ENCODE data around the gene SLC2A9.
"Not testable (repeated sequence)": the region's sequence is repeated elsewhere in the genome, so short reads cannot be mapped to it uniquely, and the experiment has no call there.

SLC2A9 gene

DNA sequence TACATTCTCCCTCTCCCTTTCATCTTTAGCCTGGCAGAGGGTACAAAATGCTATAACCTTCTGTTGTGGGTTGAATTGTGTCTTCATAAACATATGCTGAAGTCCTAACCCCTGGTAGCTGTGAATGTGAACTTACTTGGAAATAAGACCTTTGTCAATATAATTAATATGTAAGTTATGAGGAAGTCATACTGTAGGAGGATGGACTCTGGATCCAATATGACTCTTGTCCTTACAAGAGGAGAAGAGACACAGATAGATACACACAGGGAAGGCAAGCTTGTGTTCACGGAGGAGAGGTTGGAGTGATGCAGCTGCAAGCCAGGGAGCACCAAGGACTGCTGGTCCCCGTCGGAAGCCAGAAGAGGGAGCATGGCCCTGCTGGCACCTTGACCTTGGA is 94.7 kb downstream of the SLC2A9 start:
- no peak for DNase-seq (ENCODE audit: low read depth)

DNA sequence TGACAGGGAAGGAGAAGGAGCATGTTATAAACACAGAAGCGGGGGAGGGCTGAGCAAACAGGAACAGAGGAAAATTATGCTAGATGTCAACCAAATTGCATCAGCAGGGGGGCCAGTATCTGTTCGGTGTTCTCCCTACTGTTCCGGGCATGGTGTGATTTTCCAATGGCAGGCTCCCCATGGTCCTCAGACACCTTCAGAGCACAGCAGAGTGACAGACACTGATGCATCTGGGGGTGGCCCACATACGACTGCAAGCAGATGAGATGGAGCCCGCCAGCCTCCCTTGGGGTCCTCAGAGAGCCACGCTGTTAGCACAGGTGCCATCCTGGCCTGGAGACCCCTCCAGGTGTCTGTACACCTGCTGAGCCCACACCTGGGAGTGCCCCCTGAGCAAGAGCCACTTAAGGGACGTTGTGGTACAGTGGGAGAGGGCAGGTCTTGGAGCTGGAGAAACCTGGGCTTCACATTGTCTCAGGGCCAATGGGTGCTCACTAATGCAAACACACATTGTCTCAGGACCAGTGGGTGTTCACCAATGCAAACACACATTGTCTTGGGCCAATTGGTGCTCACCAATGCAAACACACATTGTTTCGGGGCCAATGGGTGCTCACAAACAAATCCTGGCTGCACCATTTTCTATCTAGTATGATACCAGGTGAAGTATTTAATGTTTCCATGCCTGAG is 95.4 kb downstream of the SLC2A9 start:
- DNase-seq (ENCODE audit: low read depth): no peak

DNA sequence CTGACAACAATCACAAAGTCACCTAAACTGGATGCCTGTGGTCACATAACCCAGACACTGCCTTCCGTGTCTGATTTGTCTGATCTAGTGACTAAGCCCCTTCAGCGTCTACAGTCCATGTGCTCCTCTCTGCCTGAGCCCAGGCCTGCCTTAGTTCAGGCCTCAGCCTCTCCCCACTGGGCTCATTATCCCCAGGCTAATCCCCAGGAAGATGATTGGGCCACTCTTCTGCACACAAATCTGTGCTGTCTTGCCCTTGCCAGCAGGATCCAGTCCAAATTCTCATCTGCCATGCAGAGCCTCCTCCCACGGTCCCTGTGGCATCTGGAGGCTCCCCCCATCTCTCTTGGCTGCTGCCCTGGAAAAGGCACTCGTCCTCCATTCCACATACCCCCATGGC is 96.5 kb downstream of the SLC2A9 start:
- no peak for DNase-seq (ENCODE audit: low read depth)

DNA sequence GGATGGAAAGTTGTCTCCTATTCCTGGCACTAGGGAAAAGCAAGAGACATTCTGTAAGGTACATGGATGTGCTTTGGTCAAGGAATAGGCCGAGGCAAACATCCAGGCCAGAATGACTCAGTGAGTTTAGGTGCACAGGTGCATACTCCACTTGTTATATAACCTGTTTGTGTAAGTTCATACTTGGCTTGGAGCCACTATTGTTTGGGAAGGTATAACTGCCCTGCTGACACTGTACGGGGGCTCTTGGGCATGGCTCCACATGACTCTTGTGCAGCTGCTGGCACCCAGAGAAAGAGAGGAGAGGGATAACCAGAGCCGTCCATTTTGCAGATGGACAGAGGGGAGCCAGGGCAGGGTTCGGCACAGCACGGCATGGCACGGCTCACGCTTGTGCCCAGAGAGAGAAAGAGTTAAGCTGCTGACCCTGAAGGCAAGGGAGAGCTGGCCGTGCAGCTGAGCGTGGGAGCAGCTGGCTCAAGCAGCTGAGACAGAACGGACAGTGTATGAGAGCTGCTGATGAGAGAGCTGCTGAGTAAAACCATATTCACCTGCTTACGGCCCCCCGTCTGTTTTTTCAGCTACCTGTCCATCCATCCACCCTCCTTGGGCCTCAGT is 98.0 kb downstream of the SLC2A9 start:
- DNase-seq (ENCODE audit: low read depth): no peak

DNA sequence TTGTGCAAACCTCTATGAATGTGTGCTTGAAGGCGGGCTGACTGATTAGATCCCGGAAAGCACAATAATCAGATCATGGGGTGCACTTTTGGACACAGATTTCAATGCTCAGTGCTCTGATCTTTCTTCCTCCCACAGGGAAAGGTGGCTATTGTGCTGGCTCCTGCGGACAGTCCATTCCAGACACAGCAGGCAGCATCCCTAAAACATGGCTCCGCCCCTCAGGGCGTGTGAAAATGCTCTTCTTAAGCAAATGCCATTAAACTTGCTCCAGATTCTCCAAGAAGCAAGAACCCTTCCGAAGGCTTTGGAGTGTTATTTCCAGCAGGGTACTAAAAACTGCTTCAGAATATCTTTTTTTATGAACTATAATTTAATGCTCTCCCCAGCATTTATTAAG is 100.0 kb downstream of the SLC2A9 start:
- no peak for DNase-seq (ENCODE audit: low read depth)

DNA sequence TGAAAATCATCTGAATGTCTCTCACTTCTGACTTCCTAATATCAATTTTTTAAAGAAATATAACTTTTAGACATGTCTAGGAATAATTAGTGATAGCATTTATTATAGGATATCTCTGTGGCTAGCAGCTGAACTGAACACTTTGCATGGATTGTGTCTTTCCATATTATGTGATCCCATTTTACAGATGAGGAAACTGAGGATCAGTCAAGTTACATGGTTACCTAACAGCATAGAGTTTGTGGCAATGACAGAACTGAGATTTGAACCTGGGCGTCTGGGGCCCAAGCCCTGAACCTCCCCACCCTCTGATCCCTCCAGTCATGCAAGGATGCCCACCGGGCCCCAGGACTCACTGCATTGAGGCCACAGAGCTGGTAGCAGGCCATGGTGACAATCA is 101.3 kb downstream of the SLC2A9 start:
- no peak for DNase-seq (ENCODE audit: low read depth)

DNA sequence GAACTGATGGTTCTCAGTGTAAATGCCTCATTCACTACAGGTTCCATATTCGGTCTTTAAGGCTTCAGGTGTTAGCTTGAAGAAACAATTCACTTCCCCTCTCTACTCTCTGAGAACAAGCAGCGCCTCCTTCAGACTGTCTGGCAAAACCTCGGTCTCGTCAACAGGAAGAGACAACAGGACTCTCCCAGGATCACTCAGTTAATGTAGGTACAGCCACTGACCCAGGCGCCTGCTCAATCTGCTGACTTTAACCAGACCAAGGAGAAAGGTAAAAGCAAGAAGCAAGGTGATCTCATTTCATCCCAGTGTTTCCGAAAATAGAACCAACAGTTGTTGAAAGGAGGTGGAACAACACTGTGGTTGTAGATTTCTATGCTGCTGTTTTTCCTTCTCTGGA is 102.2 kb downstream of the SLC2A9 start:
- DNase-seq (ENCODE audit: low read depth): no peak

DNA sequence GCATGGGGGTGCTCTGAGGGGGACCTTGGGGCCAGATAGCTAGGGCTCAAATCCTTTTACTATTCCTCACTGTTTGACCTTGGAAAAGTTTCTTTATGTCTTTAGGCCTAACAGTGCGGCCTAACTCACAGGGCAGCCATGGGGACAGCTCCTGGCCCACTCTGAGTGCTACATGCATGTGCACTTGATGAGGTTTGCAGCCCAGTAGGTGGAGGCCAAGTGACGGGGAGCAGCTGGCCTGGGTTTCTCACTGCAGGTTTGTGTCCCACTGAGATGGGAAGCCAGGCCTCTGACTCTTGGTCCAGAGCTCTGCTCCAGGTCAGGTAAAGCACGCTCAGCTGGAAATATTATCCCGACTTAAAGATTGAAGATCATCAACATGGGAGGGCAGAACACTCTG is 102.8 kb downstream of the SLC2A9 start:
- no peak for DNase-seq (ENCODE audit: low read depth)

DNA sequence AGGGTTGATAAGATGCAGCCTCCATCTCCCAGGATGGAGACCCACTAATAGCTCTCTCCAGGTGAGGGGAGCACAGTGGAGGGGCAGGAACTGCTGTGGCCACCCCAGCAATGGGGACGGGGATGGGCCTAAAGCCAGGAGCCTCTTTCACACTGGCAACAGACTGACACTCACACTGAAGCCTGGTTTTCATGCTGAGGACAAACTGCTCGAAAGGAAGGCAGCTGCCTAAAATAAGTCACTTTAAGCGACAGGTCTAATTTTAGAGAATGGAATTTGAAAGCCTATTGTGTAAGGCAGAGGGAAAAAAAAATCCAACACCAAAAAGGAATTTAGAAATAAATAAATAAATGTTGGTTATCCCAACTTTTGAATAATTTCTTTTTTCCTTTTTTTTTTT is 104.4 kb downstream of the SLC2A9 start:
- DNase-seq (ENCODE audit: low read depth): no peak

DNA sequence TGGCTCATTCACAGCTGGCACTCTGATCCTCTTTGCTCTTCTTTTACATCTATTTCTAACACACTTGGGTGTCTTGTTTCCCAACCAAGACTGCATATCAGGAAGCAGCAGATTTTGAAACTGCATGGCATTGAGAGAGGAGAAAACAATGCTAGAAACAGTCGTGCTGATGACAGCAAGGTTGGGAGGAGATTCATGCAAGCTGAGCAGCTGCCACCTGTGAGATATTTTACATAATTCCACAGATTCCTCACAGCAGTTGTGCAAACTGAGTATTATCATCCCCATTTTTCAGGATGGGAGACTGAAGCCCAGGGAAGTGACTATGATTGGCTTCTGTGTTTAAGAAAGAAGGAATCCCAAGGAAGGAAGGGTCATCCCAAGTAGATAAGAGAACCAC is 105.0 kb downstream of the SLC2A9 start:
- DNase-seq (ENCODE audit: low read depth): no peak

DNA sequence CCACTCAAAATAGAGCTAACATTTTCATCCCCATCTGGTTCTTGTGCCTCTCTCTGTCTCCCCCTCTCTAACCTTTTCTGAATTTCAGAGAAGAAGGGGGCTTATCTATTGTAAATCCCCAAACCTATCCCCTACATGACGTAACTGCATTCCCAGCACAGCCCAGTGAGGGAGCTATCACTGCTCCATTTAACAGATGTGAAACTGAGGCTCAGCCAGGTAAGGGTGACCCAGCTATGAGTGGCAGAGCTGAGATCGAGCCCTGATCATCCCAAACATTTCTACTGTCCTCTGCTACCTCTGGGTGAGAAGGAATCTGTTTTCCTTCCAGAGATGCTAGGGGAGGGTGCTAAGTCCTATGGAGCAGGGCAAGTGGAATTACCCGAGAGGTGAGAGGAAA is 107.5 kb downstream of the SLC2A9 start:
- no peak for DNase-seq (ENCODE audit: low read depth)

DNA sequence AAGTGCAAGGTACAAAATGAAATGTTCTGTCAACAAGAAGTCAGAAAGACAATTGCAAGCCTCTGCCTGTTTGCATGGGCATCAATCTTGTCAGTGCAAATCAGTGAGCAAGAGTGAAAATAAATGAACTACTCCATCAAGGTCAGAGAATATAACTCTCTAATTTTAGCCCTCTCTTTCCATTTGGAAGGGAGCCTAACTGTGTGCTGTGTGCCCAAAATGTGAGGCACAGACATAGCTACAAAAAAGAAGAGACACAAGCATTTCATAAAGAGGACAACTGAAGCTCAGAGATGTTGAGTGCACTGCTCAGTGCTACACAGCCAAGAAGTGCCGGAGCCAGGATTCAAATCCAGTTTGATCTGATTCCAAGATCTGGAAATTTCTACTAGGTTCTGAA is 114.3 kb downstream of the SLC2A9 start:
- DNase-seq (ENCODE audit: low read depth): no peak

DNA sequence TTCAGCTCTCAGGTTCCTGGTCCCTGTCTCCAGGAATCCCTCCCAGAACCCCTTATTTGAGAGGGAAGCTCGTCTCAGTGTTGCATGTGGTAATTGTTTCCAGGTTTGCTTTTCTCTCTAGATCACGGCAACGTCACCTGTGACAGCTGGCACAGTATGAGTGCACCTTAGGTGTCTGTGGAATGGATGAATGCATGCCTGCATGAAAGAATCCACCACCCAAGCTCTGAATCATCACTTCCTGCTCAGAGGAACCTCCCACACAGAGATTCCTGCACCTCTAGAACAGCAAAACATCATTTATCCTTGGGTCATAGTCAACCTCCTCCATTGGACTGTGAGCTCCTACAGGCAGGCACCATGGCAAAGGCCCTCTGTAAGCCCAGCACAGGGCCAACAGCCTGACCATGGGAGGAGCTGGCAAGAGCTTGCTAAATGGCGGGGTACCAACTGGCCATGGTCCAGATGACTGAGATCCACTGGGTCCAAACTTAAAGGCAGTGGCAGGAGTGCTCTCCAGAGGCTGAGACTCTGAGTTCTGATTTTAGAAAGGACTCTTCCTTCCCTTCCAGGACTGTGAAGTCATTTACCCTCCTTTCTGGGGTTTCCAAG is 116.2 kb downstream of the SLC2A9 start:
- DNase-seq (ENCODE audit: low read depth): no peak

DNA sequence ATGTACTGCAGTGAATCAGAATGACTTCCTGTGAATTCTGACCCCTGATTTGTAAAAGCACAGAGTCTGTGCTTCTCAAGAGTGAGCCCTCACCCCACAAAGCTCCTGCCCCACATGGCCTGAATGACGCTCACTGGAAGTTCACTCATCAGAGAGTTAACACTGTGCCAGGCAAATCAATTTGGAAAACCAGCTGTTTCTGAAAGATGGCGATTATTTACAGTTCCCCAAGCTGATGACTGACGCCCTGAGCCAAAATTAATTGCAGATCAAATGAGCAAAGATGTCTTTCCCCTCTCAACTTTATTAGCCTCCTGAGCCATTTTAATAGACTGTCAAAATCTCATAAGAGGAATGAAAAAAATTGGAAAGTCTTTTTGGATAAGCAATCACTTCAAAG is 118.0 kb downstream of the SLC2A9 start:
- no peak for DNase-seq (ENCODE audit: low read depth)

DNA sequence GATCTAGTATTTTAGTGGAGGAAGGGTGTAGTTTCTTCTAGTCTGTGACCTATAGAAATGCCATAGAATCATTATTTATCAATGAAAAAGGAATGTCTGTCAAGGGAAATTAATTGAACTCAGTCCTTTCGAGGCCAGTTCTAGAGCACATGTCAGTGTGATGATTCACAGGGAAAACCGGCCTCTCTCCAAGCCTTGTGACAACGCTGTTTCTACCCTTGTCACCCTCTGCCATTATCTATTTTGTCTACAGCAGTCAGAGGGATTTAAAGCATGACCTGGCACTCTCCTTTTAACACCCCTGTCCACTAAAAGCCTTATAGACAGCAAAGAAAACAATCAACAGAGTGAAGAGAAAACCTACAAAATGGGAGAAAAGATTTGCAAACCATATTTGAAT is 120.0 kb downstream of the SLC2A9 start:
- no peak for DNase-seq (ENCODE audit: low read depth)

DNA sequence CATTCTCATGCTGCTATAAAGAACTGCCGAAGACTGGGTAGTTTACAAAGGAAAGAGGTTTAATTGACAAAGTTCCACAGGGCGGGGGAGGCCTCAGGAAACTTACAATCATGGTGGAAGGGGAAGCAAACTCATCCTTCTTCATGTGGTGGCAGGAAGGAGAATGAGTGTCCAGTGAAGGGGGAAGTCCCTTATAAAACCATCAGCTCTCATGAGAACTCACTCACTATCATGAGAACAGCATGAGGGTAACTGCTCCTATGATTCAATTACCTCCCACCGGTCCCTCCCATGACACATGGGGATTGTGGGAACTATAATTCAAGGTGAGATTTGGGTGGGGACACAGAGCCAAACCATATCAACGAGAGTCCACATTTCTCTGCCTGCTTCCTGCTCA is 120.7 kb downstream of the SLC2A9 start:
- DNase-seq (ENCODE audit: low read depth): not testable (repeated sequence)

DNA sequence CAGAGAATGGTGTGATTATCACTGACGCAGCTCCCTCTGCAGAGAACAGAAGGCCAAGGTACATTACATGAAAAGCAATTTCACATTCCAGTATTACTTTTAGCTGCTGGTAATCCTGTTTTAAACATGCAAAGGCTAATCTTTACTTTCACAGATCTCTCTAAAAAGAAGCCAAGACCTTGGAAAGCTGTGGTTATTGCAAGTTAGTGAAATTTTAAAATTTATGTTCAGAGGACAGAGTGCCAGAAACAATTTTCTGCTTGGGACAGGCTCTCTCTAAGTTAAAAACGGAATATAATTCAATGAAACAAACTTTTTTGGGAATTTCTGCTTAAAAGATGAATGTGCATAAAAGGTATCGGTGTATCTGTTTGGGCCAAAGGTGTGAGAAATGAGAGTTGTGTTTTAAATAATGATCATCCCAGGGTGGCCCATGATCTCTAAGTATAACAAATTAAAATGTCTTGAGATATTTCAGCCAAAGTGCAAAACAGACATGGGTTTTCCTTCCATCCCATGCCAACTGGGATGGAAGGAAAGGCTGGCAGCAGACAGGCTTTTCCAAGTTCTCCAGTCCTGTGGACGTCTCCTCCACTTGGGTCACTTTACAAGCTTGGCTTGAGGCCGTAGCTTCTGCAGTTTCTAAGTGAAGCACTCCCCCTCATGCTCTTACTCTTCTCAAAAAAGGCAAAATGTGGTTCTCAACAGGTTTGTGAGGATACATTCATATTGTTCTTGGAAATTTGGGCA is 121.8 kb downstream of the SLC2A9 start:
- no peak for DNase-seq (ENCODE audit: low read depth)

DNA sequence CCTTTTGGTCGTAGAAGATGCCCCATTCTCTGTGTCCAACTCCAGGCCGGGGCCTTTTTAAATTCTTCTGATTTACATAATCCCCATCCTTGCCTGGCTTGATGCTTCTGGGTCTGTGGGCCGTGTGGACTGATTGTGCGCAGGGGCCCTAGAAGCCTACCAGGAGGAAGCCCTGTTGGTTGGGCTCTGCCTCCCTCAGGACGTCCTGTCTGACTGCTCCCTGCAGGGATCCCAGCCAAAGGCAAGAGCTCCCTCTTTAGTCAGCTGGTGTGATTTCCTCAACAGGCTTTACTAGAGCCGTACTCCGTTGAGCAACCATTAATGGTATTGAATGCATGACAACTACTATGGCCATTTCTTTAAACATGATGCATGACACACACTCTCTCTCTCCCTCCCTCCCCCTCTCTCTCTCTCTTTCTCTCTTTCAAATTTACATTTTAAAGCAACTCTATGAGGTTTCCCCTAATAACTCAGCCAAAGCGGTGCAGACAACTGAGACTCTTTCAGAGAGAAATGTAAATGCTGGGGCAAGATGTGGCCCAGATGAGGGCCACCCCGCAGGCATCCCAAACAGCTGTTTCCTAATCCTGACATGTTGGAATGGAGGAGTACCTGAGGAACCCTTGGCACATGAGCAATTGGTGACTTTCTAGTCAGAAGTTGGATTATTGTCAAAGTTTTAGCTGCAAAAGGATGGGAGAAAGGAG is 122.5 kb downstream of the SLC2A9 start:
- peak; percentile 1 for DNase-seq (ENCODE audit: low read depth)

DNA sequence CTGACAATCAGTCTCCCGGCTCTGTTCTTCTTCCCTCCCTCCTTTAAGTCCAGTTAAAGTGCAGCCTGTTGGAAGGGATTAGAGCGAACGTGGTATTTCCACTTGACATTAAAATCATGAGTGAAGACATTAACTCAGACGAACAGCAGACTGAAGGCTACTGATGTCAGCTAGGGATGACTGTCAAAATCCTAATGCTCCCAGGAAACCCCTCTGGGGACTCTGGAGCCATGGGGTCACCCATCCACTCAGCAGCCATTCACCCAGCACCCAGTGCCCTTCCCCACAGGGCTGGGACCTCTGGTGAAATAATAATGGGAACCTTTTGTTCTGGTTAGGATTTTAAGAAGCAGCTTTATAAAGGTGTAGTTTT is 126.0 kb downstream of the SLC2A9 start:
- no peak for DNase-seq (ENCODE audit: low read depth)

DNA sequence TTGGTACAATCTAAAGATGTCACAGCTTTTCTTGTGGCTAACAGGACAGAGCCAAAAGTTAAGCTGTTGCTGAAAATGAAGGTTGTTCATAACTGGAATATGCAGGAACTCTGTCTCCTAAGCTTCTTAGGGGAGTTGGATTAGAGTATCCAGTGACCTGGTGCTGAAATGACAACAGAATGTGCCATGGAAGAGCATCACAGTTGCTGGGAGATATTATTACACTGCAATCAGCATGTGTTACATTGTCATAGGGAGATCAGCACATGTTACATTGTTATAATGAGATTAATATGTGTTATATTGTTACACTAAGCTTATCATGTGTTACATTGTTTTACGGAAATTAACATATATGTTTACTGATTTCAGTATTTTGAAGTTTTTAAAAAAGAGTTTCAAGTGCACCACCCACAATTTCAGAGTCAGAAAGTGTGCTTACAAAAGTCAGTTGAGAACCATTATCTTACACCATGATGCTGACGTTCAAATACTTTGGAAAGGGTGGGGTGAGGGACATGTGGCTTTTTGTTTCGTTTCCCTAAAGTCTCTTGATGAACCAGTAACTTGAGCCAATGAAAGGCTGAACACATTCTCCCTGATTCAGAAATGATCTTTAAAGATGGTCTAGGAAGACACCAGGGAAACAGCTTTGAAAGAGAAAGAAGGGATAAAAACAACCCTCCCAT is 126.5 kb downstream of the SLC2A9 start:
- DNase-seq (ENCODE audit: low read depth): no peak

DNA sequence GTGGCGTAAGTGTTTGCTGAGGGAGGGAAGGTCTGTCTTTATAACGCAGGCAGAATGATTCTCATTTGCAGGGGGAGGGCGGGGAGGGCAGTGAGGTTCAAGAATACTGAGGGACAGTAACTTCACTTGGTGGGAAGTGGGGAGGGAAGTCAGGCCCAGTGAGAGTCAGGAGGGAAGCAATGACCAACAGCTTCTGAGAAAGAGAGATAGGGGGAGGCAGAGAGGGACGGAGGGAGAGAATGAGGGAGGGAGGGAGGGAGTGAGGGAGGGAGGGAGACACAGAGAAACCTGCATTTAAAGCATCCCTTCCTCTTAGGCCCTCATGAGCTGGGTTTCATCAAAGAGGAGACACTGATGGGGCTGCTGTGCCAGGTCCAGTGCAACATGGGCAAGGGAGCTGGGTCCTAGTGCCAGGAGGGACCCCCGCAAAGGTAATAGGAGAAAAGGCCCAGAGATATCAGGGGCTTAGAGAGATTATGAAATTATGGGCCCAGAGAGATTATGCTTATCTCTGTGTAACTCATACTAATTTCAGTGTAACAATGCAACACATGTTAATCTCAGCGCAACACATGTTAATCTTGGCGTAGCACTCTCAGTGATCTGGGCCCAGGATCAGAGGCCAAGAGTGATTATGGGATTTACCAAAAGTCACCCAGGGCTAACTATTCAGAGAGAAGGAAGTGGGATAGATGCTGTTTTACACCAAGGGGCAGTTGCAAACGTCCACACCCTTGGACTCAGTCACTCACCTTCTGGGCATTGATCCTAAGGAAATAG is 127.8 kb downstream of the SLC2A9 start:
- no peak for DNase-seq (ENCODE audit: low read depth)
